ENCODE data around the gene LRRC75A.

Gene LRRC75A

GRCh38 chr17:16467044-16467443 lies 24.9 kb downstream of the LRRC75A start:
- no peak for TF ChIP-seq CTCF (IDR thresholded peaks at IDR 0.05)

- TF ChIP-seq CTCF (IDR thresholded peaks at IDR 0.05) = no peak
These were observed 25.6 kb downstream of the LRRC75A start for GRCh38 chr17:16466407-16466806.

GRCh38 chr17:16465861-16466338 lies 26.1 kb downstream of the LRRC75A start:
- TF ChIP-seq CTCF (IDR thresholded peaks at IDR 0.05) = no peak

- no peak for TF ChIP-seq CTCF (IDR thresholded peaks at IDR 0.05)
These were observed 27.0 kb downstream of the LRRC75A start for GRCh38 chr17:16465052-16465312.

- TF ChIP-seq CTCF (IDR thresholded peaks at IDR 0.05) = no peak
These were observed 27.5 kb downstream of the LRRC75A start for GRCh38 chr17:16464303-16465051.

- no peak for TF ChIP-seq CTCF (IDR thresholded peaks at IDR 0.05)
These were observed 28.4 kb downstream of the LRRC75A start for GRCh38 chr17:16463358-16464302.

GRCh38 chr17:16462070-16462864 lies 29.7 kb downstream of the LRRC75A start:
- no peak for TF ChIP-seq CTCF (IDR thresholded peaks at IDR 0.05)

Data from LNCAP (cell line).